Endothelial cell of umbilical vein (primary cell): Measurements from ENCODE around the gene FYB1. TPM values are rescaled to one million over a fixed set of nuclear protein-coding genes. Genes with fewer than 3 reads are reported as not detected.

Experiments used
- BruUV-seq: library from RNA; stranded (reverse); fragments of 400-500 nt; replicated peaks from 2 replicates; lab custom pipeline; 2021; lab: Mats Ljungman, UMichigan
- CTCF ChIA-PET: fragments of 300-600, 350-600 bp; sonication (Branson Sonifier 250); formaldehyde crosslinking; loops from one replicate; lab custom pipeline; 2021; ENCODE audit warnings: antibody characterized with exemption, inconsistent platforms; lab: Charles Lee
- POLR2A ChIA-PET: fragments of 300-600, 350-600 bp; sonication (Branson Sonifier 250); formaldehyde crosslinking; loops from one replicate; lab custom pipeline; 2021; ENCODE audit warnings: antibody characterized with exemption, inconsistent platforms; lab: Charles Lee
- DNase-seq: peaks from one replicate; pipeline ENCODE4 v3.0.0-alpha.2; 2011; ENCODE audit warnings: low read depth, low spot score
- FAIRE-seq: peaks from 2 replicates; lab custom pipeline; 2011; peaks lifted over from hg19 to GRCh38; lab: Jason Lieb, UNC
- H2AFZ ChIP-seq: 2 replicates; pipeline ENCODE4 v1.6.0; 2012; ENCODE audit warnings: low read depth, low read length, control low read depth, inconsistent platforms
- H3K27ac ChIP-seq: 2 replicates; pipeline ENCODE4 v1.5.1; 2011; ENCODE audit warnings: low read depth, mild to moderate bottlenecking, control low read depth, low read length, moderate library complexity; ENCODE audit not compliant: insufficient read depth
- H3K27me3 ChIP-seq, 2 experiments: 2 replicates each; pipeline versions ENCODE4 v1.6.0 to v1.6.1; 2011; ENCODE audit warnings: low read length in 2 of 2, mixed read lengths in 1 of 2; ENCODE audit not compliant: control insufficient read depth in 2 of 2, insufficient read depth in 2 of 2
- H3K36me3 ChIP-seq, 2 experiments: 2 replicates in 1 of 2; 3 replicates in 1 of 2; pipeline ENCODE4 v1.5.1; 2011; ENCODE audit warnings: low read length in 2 of 2, mild to moderate bottlenecking in 1 of 2, moderate library complexity in 1 of 2; ENCODE audit not compliant: control insufficient read depth in 2 of 2, insufficient read depth in 2 of 2; ENCODE audit errors: extremely low read depth in 1 of 2
- H3K4me1 ChIP-seq: 3 replicates; pipeline ENCODE4 v1.5.1; 2011; ENCODE audit warnings: mild to moderate bottlenecking, low read length; ENCODE audit not compliant: control insufficient read depth, insufficient read depth; ENCODE audit errors: extremely low read depth
- H3K4me2 ChIP-seq: 2 replicates; pipeline ENCODE4 v1.6.1; 2011; ENCODE audit warnings: low read length, control low read depth, mixed read lengths; ENCODE audit not compliant: insufficient read depth
- H3K4me3 ChIP-seq, 3 experiments: fragments of 200-600 bp in 1 of 3; sonication (generic), shearing (Covaris generic) in 1 of 3; replicated peaks in 1 of 3; 2 replicates each; pipeline ENCODE4 v1.5.1; 2011 to 2016; ENCODE audit warnings: control low read depth in 3 of 3, low read length in 3 of 3, mild to moderate bottlenecking in 2 of 3, inconsistent platforms in 1 of 3, low read depth in 1 of 3, moderate library complexity in 1 of 3; ENCODE audit not compliant: insufficient read depth in 1 of 3
- H3K79me2 ChIP-seq: 2 replicates; pipeline ENCODE4 v1.6.0; 2012; ENCODE audit warnings: low read length, inconsistent platforms; ENCODE audit not compliant: control insufficient read depth, insufficient read depth
- H3K9ac ChIP-seq: replicated peaks from 2 replicates; pipeline ENCODE3; 2011; ENCODE audit warnings: low read length, control low read depth; ENCODE audit not compliant: insufficient read depth; ENCODE audit errors: extremely low read depth
- H3K9me1 ChIP-seq: replicated peaks from 3 replicates; pipeline ENCODE4 v1.6.0; 2011; ENCODE audit warnings: mild to moderate bottlenecking, low read length; ENCODE audit not compliant: control insufficient read depth, insufficient read depth; ENCODE audit errors: extremely low read depth
- H3K9me3 ChIP-seq: replicated peaks from 2 replicates; pipeline ENCODE4 v1.5.1; 2012; ENCODE audit warnings: low read length, inconsistent platforms; ENCODE audit not compliant: control insufficient read depth, insufficient read depth
- H4K20me1 ChIP-seq: replicated peaks from 2 replicates; pipeline ENCODE3; 2011; ENCODE audit warnings: mild to moderate bottlenecking, low read length; ENCODE audit not compliant: control insufficient read depth, insufficient read depth; ENCODE audit errors: extremely low read depth
- EZH2 ChIP-seq: IDR thresholded peaks from 2 replicates; pipeline ENCODE4 v1.6.1; 2012; ENCODE audit warnings: borderline replicate concordance, low read depth, mild to moderate bottlenecking, moderate library complexity, low read length, inconsistent platforms; ENCODE audit not compliant: severe bottlenecking
- FOS ChIP-seq: IDR thresholded peaks from 2 replicates; pipeline ENCODE4 v1.6.1; 2011; ENCODE audit warnings: mild to moderate bottlenecking, low read length, moderate library complexity, borderline replicate concordance; ENCODE audit not compliant: insufficient read depth
- GATA2 ChIP-seq: IDR thresholded peaks from 2 replicates; pipeline ENCODE4 v1.7.0; 2011; ENCODE audit warnings: low read depth, mild to moderate bottlenecking, moderate library complexity, mixed read lengths, low read length; ENCODE audit not compliant: insufficient read length, insufficient read depth
- JUN ChIP-seq: IDR thresholded peaks from 2 replicates; pipeline ENCODE4 v1.6.1; 2011; ENCODE audit warnings: borderline replicate concordance, low read depth; ENCODE audit not compliant: insufficient read length, insufficient read depth
- MYC ChIP-seq: IDR thresholded peaks from one replicate; pipeline ENCODE4 v1.6.1; 2011; ENCODE audit warnings: mild to moderate bottlenecking, low read depth, low read length
- POLR2A ChIP-seq: IDR thresholded peaks from 2 replicates; pipeline ENCODE4 v1.6.1; 2012; ENCODE audit warnings: low read depth, mild to moderate bottlenecking, control low read depth, low read length
- POLR2AphosphoS5 ChIP-seq: IDR thresholded peaks from 2 replicates; pipeline ENCODE4 v1.6.1; 2012; ENCODE audit warnings: low read depth, mild to moderate bottlenecking, control low read depth, low read length, moderate library complexity; ENCODE audit not compliant: insufficient read depth
- dilution Hi-C: fragments of 300-500 bp; cut with MboI; formaldehyde crosslinking; loops from one replicate; pipeline ENCODE4 v1.15.0; 2019; ENCODE audit warnings: low sequenced_read_pairs; ENCODE audit not compliant: extremely low pct_ligation_motif_present
- intact Hi-C: fragments of 100-400 bp; cut with micrococcal nuclease; formaldehyde crosslinking; loops from one replicate; pipeline ENCODE4 v1.10.0; 2022
- polyA plus RNA-seq, 4 experiments: library from polyadenylated mRNA; depleted of rRNA in 3 of 4; stranded (reverse) in 3 of 4; unstranded in 1 of 4; fragments of >200 nt; gene quantifications; 2 replicates each; pipeline versions ENCODE4 v1.2.1 to v1.2.3, GENCODE V29; 2011 to 2012; ENCODE audit warnings: missing spikeins in 1 of 4
- total RNA-seq: library from RNA; stranded (reverse); gene quantifications from 2 replicates; pipeline ENCODE4 v1.2.3, GENCODE V29; 2021
- TF ChIP-seq, protein P1 (sequence below), 2 donors: IDR thresholded peaks; 1 replicate in 1 of 2; 2 replicates in 1 of 2; pipeline ENCODE4 v1.5.1; 2011; ENCODE audit warnings: low read length in 2 of 2, mild to moderate bottlenecking in 2 of 2, moderate library complexity in 2 of 2, control low read depth in 1 of 2, inconsistent platforms in 1 of 2, low read depth in 1 of 2; ENCODE audit not compliant: insufficient read depth in 1 of 2; ENCODE audit errors: extremely low read depth in 1 of 2
- TF ChIP-seq, protein P2 (sequence below): IDR thresholded peaks from 2 replicates; pipeline ENCODE4 v1.6.1; 2011; ENCODE audit not compliant: insufficient read depth, insufficient read length

Gene FYB1
- total and polyA plus RNA-seq, 2 donors (not counting 3 experiments of a cell fraction or from before 2014, with no cell fraction given), result 0.44 TPM; not detected in 1

GRCh38 chr5:39171647-39172046 lies 47.7 kb downstream of the FYB1 start:
- Histone ChIP-seq H3K79me2 (no peaks in the 10 kb centered on the region), H3K36me3 (no peaks in the 10 kb centered on the region), H3K4me1 (peaks cover 4% of the 10 kb centered on the region), H2AFZ (no peak overlapping the region), H3K9me1 (no peaks in the 10 kb centered on the region), H4K20me1 (no peaks in the 10 kb centered on the region), H3K9me3 (no peaks in the 10 kb centered on the region), H3K27me3 (no peaks in the 10 kb centered on the region), H3K4me2 (no peak overlapping the region), H3K27ac (no peak overlapping the region), H3K9ac (no peak overlapping the region), H3K4me3 (no peak overlapping the region)
- DNase-seq, result no peak
- POLR2A ChIA-PET, result interaction anchor here (0.7 kb wide), 1 partner anchor 153 kb away, joined by 3 read pairs; no protein-coding TSS in a partner anchor
- intact Hi-C loops, result no loop called here
- TF ChIP-seq MYC, result no peak
- TF ChIP-seq JUN, result no peak
- no peak for TF ChIP-seq POLR2A
- TF ChIP-seq EZH2, result no peak
- TF ChIP-seq FOS, result no peak
- dilution Hi-C loops, result no loop called here
- no peak for FAIRE-seq
- CTCF ChIA-PET, result interaction anchor here (1.5 kb wide), 1 partner anchor 46 kb away, joined by 4 read pairs; no protein-coding TSS in a partner anchor
- no TSS peak for BruUV-seq

DNA sequence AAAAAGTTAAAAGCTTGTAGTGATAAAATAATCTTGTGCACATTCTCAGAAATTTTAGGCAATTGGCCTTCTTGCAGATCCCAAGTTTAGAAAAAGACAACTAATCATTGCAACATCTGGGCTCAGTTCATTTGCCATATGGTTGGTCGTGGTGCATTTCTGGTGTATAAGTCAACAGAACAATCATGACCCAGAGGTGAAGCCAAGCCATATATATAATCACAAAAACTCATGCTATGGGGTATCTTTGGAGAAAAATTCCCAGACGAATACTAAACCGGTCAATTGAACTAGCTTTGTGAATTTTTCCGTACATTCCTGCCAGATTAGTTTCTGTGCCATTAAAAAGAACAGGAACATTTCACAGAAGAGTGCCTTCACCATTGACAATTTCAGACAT lies 50.3 kb downstream of the FYB1 start:
- no peak overlapping the region for H3K27ac ChIP-seq
- no peaks in the 10 kb centered on the region for H3K27me3 ChIP-seq
- no peaks in the 10 kb centered on the region for H3K79me2 ChIP-seq
- H3K9me1 ChIP-seq, result no peaks in the 10 kb centered on the region
- dilution Hi-C loops (no loop called here), intact Hi-C loops (no loop called here)
- H3K36me3 ChIP-seq, result no peaks in the 10 kb centered on the region
- H3K4me3 ChIP-seq, result no peak overlapping the region
- DNase-seq, result no peak
- ChIA-PET CTCF (interaction anchor here (0.8 to 1.2 kb wide), 2 partner anchors 9 to 12 kb away, joined by 3 read pairs; no protein-coding TSS in a partner anchor), POLR2A (no interaction called here)
- H3K4me2 ChIP-seq, result no peak overlapping the region
- no peaks in the 10 kb centered on the region for H4K20me1 ChIP-seq
- H3K9ac ChIP-seq, result no peak overlapping the region
- TF ChIP-seq POLR2AphosphoS5, result no peak
- TF ChIP-seq, protein P1, sequence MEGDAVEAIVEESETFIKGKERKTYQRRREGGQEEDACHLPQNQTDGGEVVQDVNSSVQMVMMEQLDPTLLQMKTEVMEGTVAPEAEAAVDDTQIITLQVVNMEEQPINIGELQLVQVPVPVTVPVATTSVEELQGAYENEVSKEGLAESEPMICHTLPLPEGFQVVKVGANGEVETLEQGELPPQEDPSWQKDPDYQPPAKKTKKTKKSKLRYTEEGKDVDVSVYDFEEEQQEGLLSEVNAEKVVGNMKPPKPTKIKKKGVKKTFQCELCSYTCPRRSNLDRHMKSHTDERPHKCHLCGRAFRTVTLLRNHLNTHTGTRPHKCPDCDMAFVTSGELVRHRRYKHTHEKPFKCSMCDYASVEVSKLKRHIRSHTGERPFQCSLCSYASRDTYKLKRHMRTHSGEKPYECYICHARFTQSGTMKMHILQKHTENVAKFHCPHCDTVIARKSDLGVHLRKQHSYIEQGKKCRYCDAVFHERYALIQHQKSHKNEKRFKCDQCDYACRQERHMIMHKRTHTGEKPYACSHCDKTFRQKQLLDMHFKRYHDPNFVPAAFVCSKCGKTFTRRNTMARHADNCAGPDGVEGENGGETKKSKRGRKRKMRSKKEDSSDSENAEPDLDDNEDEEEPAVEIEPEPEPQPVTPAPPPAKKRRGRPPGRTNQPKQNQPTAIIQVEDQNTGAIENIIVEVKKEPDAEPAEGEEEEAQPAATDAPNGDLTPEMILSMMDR (IDR thresholded peaks at IDR 0.05; ENCODE audit: extremely low read depth in 1 of 2, insufficient read depth in 1 of 2, low read depth in 1 of 2, low read length in 2 of 2), result no peak
- no peak for TF ChIP-seq JUN
- TF ChIP-seq, protein P2, sequence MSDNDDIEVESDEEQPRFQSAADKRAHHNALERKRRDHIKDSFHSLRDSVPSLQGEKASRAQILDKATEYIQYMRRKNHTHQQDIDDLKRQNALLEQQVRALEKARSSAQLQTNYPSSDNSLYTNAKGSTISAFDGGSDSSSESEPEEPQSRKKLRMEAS, result no peak
- TF ChIP-seq POLR2A, result no peak
- no peak for TF ChIP-seq GATA2
- no peak for TF ChIP-seq MYC
- TF ChIP-seq EZH2, result no peak
- no peak for TF ChIP-seq FOS
- no peaks in the 10 kb centered on the region for H3K9me3 ChIP-seq
- no TSS peak for BruUV-seq
- no peak for FAIRE-seq
- no peak overlapping the region for H2AFZ ChIP-seq
- H3K4me1 ChIP-seq, result peaks cover 4% of the 10 kb centered on the region
